HepG2 (cell line): ENCODE measurements around the gene MAPK6. TPM values are rescaled to one million over a fixed set of nuclear protein-coding genes. Genes with fewer than 3 reads are reported as not detected.

Source experiments
- ARID3A ChIP-seq: IDR thresholded peaks from 2 replicates; pipeline ENCODE4 v1.6.1; 2012; ENCODE audit warnings: low read depth, low read length, improper control_type of control experiment
- ARNT2 ChIP-seq: sonication (generic); formaldehyde crosslinking; IDR thresholded peaks from 2 replicates; pipeline ENCODE4 v1.8.0; 2022; ENCODE audit warnings: mild to moderate bottlenecking, low read depth, missing genetic modification reagents, moderate library complexity
- GABPA ChIP-seq, 2 experiments: IDR thresholded peaks; 2 replicates each; pipeline ENCODE4 v1.6.1; 2011 to 2016; ENCODE audit warnings: low read depth in 2 of 2, low read length in 1 of 2, missing biosample characterization in 1 of 2, missing genetic modification characterization in 1 of 2
- GATAD2A ChIP-seq: IDR thresholded peaks from 2 replicates; pipeline ENCODE4 v1.6.1; 2016
- IKZF5 ChIP-seq: IDR thresholded peaks from 2 replicates; pipeline ENCODE4 v1.6.1; 2018; ENCODE audit warnings: missing genetic modification reagents, mild to moderate bottlenecking, missing compliant biosample characterization
- KLF15 ChIP-seq: sonication (generic); formaldehyde crosslinking; IDR thresholded peaks from 2 replicates; pipeline ENCODE4 v1.8.1; 2023; ENCODE audit warnings: borderline replicate concordance, mild to moderate bottlenecking, inconsistent platforms, missing genetic modification reagents, mixed read lengths
- MIER3 ChIP-seq: IDR thresholded peaks from 2 replicates; pipeline ENCODE4 v1.6.1; 2016; ENCODE audit warnings: missing compliant biosample characterization, borderline replicate concordance
- NFKB2 ChIP-seq: sonication (generic); formaldehyde crosslinking; IDR thresholded peaks from 2 replicates; pipeline ENCODE4 v1.4.0; 2020; ENCODE audit warnings: missing genetic modification reagents, borderline replicate concordance
- NR2C2 ChIP-seq: sonication (generic); formaldehyde crosslinking; IDR thresholded peaks from 2 replicates; pipeline ENCODE4 v1.4.0; 2020; ENCODE audit warnings: missing genetic modification reagents, mild to moderate bottlenecking, moderate library complexity, borderline replicate concordance
- PRDM10 ChIP-seq: sonication (generic); formaldehyde crosslinking; IDR thresholded peaks from 2 replicates; pipeline ENCODE4 v1.4.0; 2020; ENCODE audit warnings: low read depth, missing genetic modification reagents
- SIX1 ChIP-seq: sonication (generic); formaldehyde crosslinking; IDR thresholded peaks from 2 replicates; pipeline ENCODE4 v1.4.0; 2020; ENCODE audit warnings: missing genetic modification reagents, borderline replicate concordance
- SMAD3 ChIP-seq: sonication (generic); formaldehyde crosslinking; IDR thresholded peaks from 2 replicates; pipeline ENCODE4 v1.4.0; 2020; ENCODE audit warnings: missing genetic modification reagents
- TBX2 ChIP-seq: sonication (generic); formaldehyde crosslinking; IDR thresholded peaks from 2 replicates; pipeline ENCODE4 v1.5.0; 2020; ENCODE audit warnings: missing genetic modification reagents, mild to moderate bottlenecking, borderline replicate concordance
- ZBTB20 ChIP-seq: sonication (generic); formaldehyde crosslinking; IDR thresholded peaks from 2 replicates; pipeline ENCODE4 v1.8.1; 2023; ENCODE audit warnings: missing genetic modification reagents, low read depth, mild to moderate bottlenecking, borderline replicate concordance
- ZNF503 ChIP-seq: sonication (generic); formaldehyde crosslinking; IDR thresholded peaks from 2 replicates; pipeline ENCODE4 v1.4.0; 2020; ENCODE audit warnings: missing genetic modification reagents
- ZNF710 ChIP-seq: sonication (generic); formaldehyde crosslinking; IDR thresholded peaks from 2 replicates; pipeline ENCODE4 v1.5.0; 2020; ENCODE audit warnings: mild to moderate bottlenecking, missing genetic modification reagents, borderline replicate concordance
- polyA plus RNA-seq, 8 experiments: library from polyadenylated mRNA; depleted of rRNA in 3 of 8; stranded (reverse) in 7 of 8; unstranded in 1 of 8; fragments of >200 nt; fragmentation: Illumina TruSeq in 4 of 8; extraction: Trizol in 4 of 8; gene quantifications; 2 replicates each; pipeline versions ENCODE4 v1.2.1 to v1.2.3, GENCODE V29; 2011 to 2016; ENCODE audit warnings: low read depth in 4 of 8, missing spikeins in 1 of 8, mixed read lengths in 1 of 8; ENCODE audit not compliant: insufficient read depth in 1 of 8
- total RNA-seq, 5 experiments: library from RNA; depleted of rRNA; stranded (reverse); fragments of >200 nt; fragmentation: Illumina TruSeq; extraction: Trizol; gene quantifications; 2 replicates each; pipeline ENCODE4 v1.2.3, GENCODE V29; 2016; ENCODE audit warnings: low read depth in 1 of 5

The MAPK6 gene
- total and polyA plus RNA-seq, 2 of the 13 experiments (the other 11 are each of a cell fraction or from before 2014, with no cell fraction given), result 89.5 to 99.7 TPM

GRCh38 chr15:52115598-52116427 lies 96.8 kb downstream of the MAPK6 start (continued):
- TF ChIP-seq ZBTB20 (CRISPR knock-in tag) (peak; percentile 80; the same call in 1 of the 2 replicates), NR2C2 (CRISPR knock-in tag) (peak; percentile 60; the same call in 1 of the 2 replicates), NFKB2 (no peak), MIER3 (peak; percentile 73; the same call in 1 of the 2 replicates), ARID3A (peak; percentile 67; the same call in 1 of the 2 replicates), GATAD2A (CRISPR knock-in tag) (peak; percentile 58), ZNF503 (0 out of 2 replicates have a peak, but pooled peaks have one; percentile 28), GABPA (IDR thresholded peaks at IDR 0.05; ENCODE audit: low read depth, low read length) (no peak), GABPA (CRISPR knock-in tag; IDR thresholded peaks at IDR 0.05; ENCODE audit: low read depth) (peak; percentile 55), IKZF5 (CRISPR knock-in tag) (peak; percentile 35; the same call in 1 of the 2 replicates), SMAD3 (peak; percentile 25; the same call in 1 of the 2 replicates), TBX2 (0 out of 2 replicates have a peak, but pooled peaks have one; percentile 51), KLF15 (CRISPR knock-in tag) (no peak), ARNT2 (CRISPR knock-in tag) (no peak), ZNF710 (CRISPR knock-in tag) (0 out of 2 replicates have a peak, but pooled peaks have one; percentile 22), PRDM10 (peak; percentile 32; the same call in 1 of the 2 replicates), SIX1 (CRISPR knock-in tag) (peak; percentile 44; the same call in 1 of the 2 replicates)
